Measurements from ENCODE around the gene ANO9. TPM values are rescaled to one million over a fixed set of nuclear protein-coding genes. Genes with fewer than 3 reads are reported as not detected.

The ANO9 gene
- total and polyA plus RNA-seq, 2 donors from 2014 or later = 11.3 to 21.8 TPM

GRCh38 chr11:387193-387793 lies 54.5 kb downstream of the ANO9 start:
- no peak for DNase-seq
- Histone ChIP-seq H3K36me3 (ENCODE audit: control insufficient read depth in 2 of 3, insufficient read depth in 3 of 3, low read length in 3 of 3) (no peaks in the 10 kb centered on the region), H3K9me3 (ENCODE audit: control insufficient read depth in 2 of 3, insufficient read depth in 1 of 3, low read length in 3 of 3) (peaks cover 0 to 14% (median 0%) of the 10 kb centered on the region in 3 donors), H3K9ac (ENCODE audit: low read length in 3 of 3) (no peak overlapping the region), H3K4me1 (ENCODE audit: control insufficient read depth in 2 of 3, insufficient read depth in 2 of 3, low read depth in 1 of 3, low read length in 3 of 3) (no peaks in the 10 kb centered on the region), H3K27me3 (ENCODE audit: control insufficient read depth, insufficient read depth, low read length) (no peaks in the 10 kb centered on the region), H3K27ac (ENCODE audit: low read depth in 2 of 2, low read length in 2 of 2) (no peak overlapping the region), H3K4me3 (ENCODE audit: low read length in 3 of 3) (no peak overlapping the region)
- FAIRE-seq = no peak
- no peak for TF ChIP-seq CTCF (IDR thresholded peaks at IDR 0.05; ENCODE audit: borderline replicate concordance, extremely low read depth, insufficient read depth)
- intact Hi-C loops (cut with DNase I) = no loop called here

GRCh38 chr11:386483-386882 lies 55.3 kb downstream of the ANO9 start:
- no peaks in the 10 kb centered on the region for H3K36me3 ChIP-seq (ENCODE audit: control insufficient read depth in 2 of 3, insufficient read depth in 3 of 3, low read length in 3 of 3)
- TF ChIP-seq CTCF (IDR thresholded peaks at IDR 0.05; ENCODE audit: borderline replicate concordance, extremely low read depth, insufficient read depth) = no peak
- H3K27ac ChIP-seq (ENCODE audit: low read depth in 2 of 2, low read length in 2 of 2) = no peak overlapping the region
- H3K4me3 ChIP-seq (ENCODE audit: low read length in 3 of 3) = no peak overlapping the region
- peaks cover 0 to 14% (median 0%) of the 10 kb centered on the region in 3 donors for H3K9me3 ChIP-seq (ENCODE audit: control insufficient read depth in 2 of 3, insufficient read depth in 1 of 3, low read length in 3 of 3)
- no peaks in the 10 kb centered on the region for H3K4me1 ChIP-seq (ENCODE audit: control insufficient read depth in 2 of 3, insufficient read depth in 2 of 3, low read depth in 1 of 3, low read length in 3 of 3)
- DNase-seq = no peak
- FAIRE-seq = no peak
- no peaks in the 10 kb centered on the region for H3K27me3 ChIP-seq (ENCODE audit: control insufficient read depth, insufficient read depth, low read length)
- intact Hi-C loops (cut with DNase I) = no loop called here
- H3K9ac ChIP-seq (ENCODE audit: low read length in 3 of 3) = no peak overlapping the region

- Histone ChIP-seq H3K27ac (ENCODE audit: low read depth in 2 of 2, low read length in 2 of 2) (no peak overlapping the region), H3K36me3 (ENCODE audit: control insufficient read depth in 2 of 3, insufficient read depth in 3 of 3, low read length in 3 of 3) (no peaks in the 10 kb centered on the region), H3K4me3 (ENCODE audit: low read length in 3 of 3) (no peak overlapping the region), H3K9ac (ENCODE audit: low read length in 3 of 3) (no peak overlapping the region), H3K4me1 (ENCODE audit: control insufficient read depth in 2 of 3, insufficient read depth in 2 of 3, low read depth in 1 of 3, low read length in 3 of 3) (no peaks in the 10 kb centered on the region), H3K27me3 (ENCODE audit: control insufficient read depth, insufficient read depth, low read length) (no peaks in the 10 kb centered on the region), H3K9me3 (ENCODE audit: control insufficient read depth in 2 of 3, insufficient read depth in 1 of 3, low read length in 3 of 3) (peaks cover 0 to 14% (median 0%) of the 10 kb centered on the region in 3 donors)
- FAIRE-seq (no peak), DNase-seq (no peak)
- intact Hi-C loops (cut with DNase I) = no loop called here
- TF ChIP-seq CTCF (IDR thresholded peaks at IDR 0.05; ENCODE audit: borderline replicate concordance, extremely low read depth, insufficient read depth) = no peak
Observed at GRCh38 chr11:385594-386351, 56.0 kb downstream of the ANO9 start.
